ENCODE results near the gene TMEM72. TPM values are rescaled to one million over a fixed set of nuclear protein-coding genes. Genes with fewer than 3 reads are reported as not detected.

Gene TMEM72
- total and polyA plus RNA-seq, 2 of the 13 experiments (the other 11 are each of a cell fraction or from before 2014, with no cell fraction given) = 0.04 TPM; not detected in 1

GRCh38 chr10:44911951-44912350, 814 bp downstream of the TMEM72 start:
- FAIRE-seq (no peak), DNase-seq (ENCODE audit: low spot score) (no peak), ATAC-seq (peak; percentile 12)
- no CpG with 5 or more reads among the region's 3 CpGs for WGBS (ENCODE audit: low lambda C conversion rate)
- H2AFZ ChIP-seq (ENCODE audit: low read length) = no peak overlapping the region
- POLR2A ChIA-PET = interaction anchor here (1.3 to 1.8 kb wide), 3 partner anchors 21 to 69 kb away, joined by 3 to 8 read pairs (median 3); partner anchors contain the start of gene RASSF4
- TF ChIP-seq ZNF768 (CRISPR knock-in tag; IDR thresholded peaks at IDR 0.05) = no peak
- TF ChIP-seq ARID2 (CRISPR knock-in tag; IDR thresholded peaks at IDR 0.05; ENCODE audit: borderline replicate concordance) = no peak
- no peak for TF ChIP-seq IKZF4 (CRISPR knock-in tag; IDR thresholded peaks at IDR 0.05; ENCODE audit: borderline replicate concordance, low read depth, not compliant biosample characterization)
- intact Hi-C loops (cut with micrococcal nuclease; ENCODE audit: unreplicated experiment) (no loop called here), in situ Hi-C loops (cut with HindIII; ENCODE audit: extremely low pct_ligation_motif_present, low pct_unique_long_range_greater_than_20kb) (no loop called here)
- CTCF ChIA-PET (ENCODE audit: low intra/inter-chr PET ratio, low total read pairs) = no interaction called here
- no peak overlapping the region for H3K27ac ChIP-seq (ENCODE audit: extremely low read length, insufficient read depth, low read length)
- no peaks in the 10 kb centered on the region for H3K36me3 ChIP-seq (replicated peaks in 1 of 2; ENCODE audit: control insufficient read depth in 1 of 2, insufficient read depth in 2 of 2, low read length in 2 of 2)
- H4K20me1 ChIP-seq (ENCODE audit: insufficient read depth, low read length) = no peaks in the 10 kb centered on the region
- H3K9ac ChIP-seq (ENCODE audit: insufficient read depth, low read depth, low read length) = no peak overlapping the region
- H3K4me1 ChIP-seq (ENCODE audit: insufficient read depth, low read length) = peaks cover 40% of the 10 kb centered on the region
- no peaks in the 10 kb centered on the region for H3K79me2 ChIP-seq (ENCODE audit: insufficient read depth, low read length)
- no peak overlapping the region for H3K4me3 ChIP-seq (replicated peaks in 1 of 3; ENCODE audit: insufficient read depth in 1 of 3, low read depth in 2 of 3, low read length in 3 of 3)
- H3K4me2 ChIP-seq (ENCODE audit: low read depth, low read length) = no peak overlapping the region
- no peaks in the 10 kb centered on the region for H3K9me3 ChIP-seq (ENCODE audit: low read length)
- BruUV-seq (replicated peaks) = no TSS peak
- peaks cover 2 to 47% of the 10 kb centered on the region in 2 experiments for H3K27me3 ChIP-seq (ENCODE audit: control insufficient read depth in 1 of 2, insufficient read depth in 2 of 2, low read length in 2 of 2)

GRCh38 chr10:44913350-44914081, 2.4 kb downstream of the TMEM72 start:
- Histone ChIP-seq H3K4me2 (ENCODE audit: low read depth, low read length) (no peak overlapping the region), H3K9me3 (ENCODE audit: low read length) (no peaks in the 10 kb centered on the region; the same call in 1 of the 2 replicates), H3K9ac (ENCODE audit: insufficient read depth, low read depth, low read length) (no peak overlapping the region), H3K4me1 (ENCODE audit: insufficient read depth, low read length) (peaks cover 30% of the 10 kb centered on the region), H3K27me3 (ENCODE audit: control insufficient read depth in 1 of 2, insufficient read depth in 2 of 2, low read length in 2 of 2) (peaks cover 2 to 39% of the 10 kb centered on the region in 2 experiments), H3K27ac (ENCODE audit: extremely low read length, insufficient read depth, low read length) (no peak overlapping the region), H2AFZ (ENCODE audit: low read length) (no peak overlapping the region), H3K79me2 (ENCODE audit: insufficient read depth, low read length) (no peaks in the 10 kb centered on the region), H4K20me1 (ENCODE audit: insufficient read depth, low read length) (no peaks in the 10 kb centered on the region), H3K36me3 (replicated peaks in 1 of 2; ENCODE audit: control insufficient read depth in 1 of 2, insufficient read depth in 2 of 2, low read length in 2 of 2) (no peaks in the 10 kb centered on the region), H3K4me3 (replicated peaks in 1 of 3; ENCODE audit: insufficient read depth in 1 of 3, low read depth in 2 of 3, low read length in 3 of 3) (no peak overlapping the region)
- no peak for ATAC-seq
- BruUV-seq (replicated peaks) = no TSS peak
- no peak for DNase-seq (ENCODE audit: low spot score)
- 55% methylated on average over 11 of the region's 12 CpGs for WGBS (ENCODE audit: low lambda C conversion rate)
- in situ Hi-C loops (cut with HindIII; ENCODE audit: extremely low pct_ligation_motif_present, low pct_unique_long_range_greater_than_20kb) = no loop called here
- POLR2A ChIA-PET = no interaction called here
- intact Hi-C loops (cut with micrococcal nuclease; ENCODE audit: unreplicated experiment) = no loop called here
- CTCF ChIA-PET (ENCODE audit: low intra/inter-chr PET ratio, low total read pairs) = no interaction called here
- no peak for TF ChIP-seq NKX3-1 (CRISPR knock-in tag; IDR thresholded peaks at IDR 0.05)
- TF ChIP-seq ZNF691 (CRISPR knock-in tag; IDR thresholded peaks at IDR 0.05; ENCODE audit: borderline replicate concordance, low read depth) = no peak
- TF ChIP-seq ARHGAP35 (CRISPR knock-in tag; IDR thresholded peaks at IDR 0.05; ENCODE audit: borderline replicate concordance) = no peak
- no peak for TF ChIP-seq REXO4 (CRISPR knock-in tag; IDR thresholded peaks at IDR 0.05; ENCODE audit: borderline replicate concordance)
- TF ChIP-seq NR2F2 (IDR thresholded peaks at IDR 0.05; ENCODE audit: borderline replicate concordance, low read depth) = no peak
- no peak for FAIRE-seq
